BLaER1 treated with 17β-estradiol and CSF1 and Interleukin-3, amounts not matched to agents 10 nM and 100 nM (cell line): Measurements from ENCODE around the gene FHOD1.

Experiments used
- H3K27ac ChIP-seq, 11 experiments: shearing (Covaris generic); formaldehyde crosslinking; 2 replicates each; pipeline ENCODE4 v1.8.1; 2022
- H3K27me3 ChIP-seq, 11 experiments: shearing (Covaris generic); formaldehyde crosslinking; 2 replicates each; pipeline ENCODE4 v1.8.1; 2022
- H3K36me3 ChIP-seq, 11 experiments: shearing (Covaris generic); formaldehyde crosslinking; 2 replicates each; pipeline ENCODE4 v1.8.1; 2022
- H3K4me1 ChIP-seq, 10 experiments: shearing (Covaris generic); formaldehyde crosslinking; 2 replicates each; pipeline ENCODE4 v1.8.1; 2022
- H3K4me2 ChIP-seq, 11 experiments: shearing (Covaris generic); formaldehyde crosslinking; 2 replicates each; pipeline ENCODE4 v1.8.1; 2022
- H3K4me3 ChIP-seq, 10 experiments: shearing (Covaris generic); formaldehyde crosslinking; 2 replicates each; pipeline ENCODE4 v1.8.1; 2022
- H3K9ac ChIP-seq, 11 experiments: shearing (Covaris generic); formaldehyde crosslinking; 2 replicates each; pipeline ENCODE4 v1.8.1; 2022
- H3K9me3 ChIP-seq, 11 experiments: shearing (Covaris generic); formaldehyde crosslinking; replicated peaks in 1 of 11; 2 replicates each; pipeline ENCODE4 v1.8.1; 2022
- H4K20me1 ChIP-seq, 11 experiments: shearing (Covaris generic); formaldehyde crosslinking; 2 replicates each; pipeline ENCODE4 v1.8.1; 2022
- Cebpa-rat ChIP-seq, 11 experiments: shearing (Covaris generic); IDR thresholded peaks; 2 replicates each; pipeline ENCODE4 v1.8.1; 2022

FHOD1 gene

DNA sequence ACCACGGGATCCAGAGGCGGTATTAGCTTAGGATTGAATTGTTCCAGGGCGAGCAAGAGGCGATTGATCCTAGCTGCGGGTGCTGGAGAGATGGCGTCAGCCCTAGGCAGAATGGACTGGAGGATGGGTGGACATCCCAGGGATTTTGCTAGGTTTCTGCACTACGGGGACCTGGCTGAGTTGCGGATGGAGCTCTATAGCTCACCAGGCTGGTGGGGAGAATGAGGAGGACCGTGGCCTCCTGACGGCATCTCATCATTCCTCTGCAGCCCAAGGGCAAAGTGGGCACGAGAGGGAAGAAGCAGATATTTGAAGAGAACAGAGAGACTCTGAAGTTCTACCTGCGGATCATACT is 19.7 kb downstream of the FHOD1 start:
- peaks cover 43 to 48% (median 47%) of the 10 kb centered on the region in 11 experiments for H3K36me3 ChIP-seq
- H3K9ac ChIP-seq: peak overlapping the region; percentile 80 to 96 (median 88)
- peak overlapping the region; percentile 81 to 100 (median 96) for H3K4me3 ChIP-seq
- H3K4me1 ChIP-seq: peaks cover 27 to 33% (median 30%) of the 10 kb centered on the region in 10 experiments
- no peaks in the 10 kb centered on the region for H3K9me3 ChIP-seq
- peaks cover 0 to 49% (median 38%) of the 10 kb centered on the region in 11 experiments; a peak in 15 of 22 replicates for H4K20me1 ChIP-seq
- no peak for TF ChIP-seq Cebpa-rat (IDR thresholded peaks at IDR 0.05)
- no peaks in the 10 kb centered on the region for H3K27me3 ChIP-seq
- H3K4me2 ChIP-seq: peak overlapping the region; percentile 94 to 98 (median 96)
- peak overlapping the region; percentile 50 to 91 (median 81) for H3K27ac ChIP-seq

- peaks cover 27 to 33% (median 30%) of the 10 kb centered on the region in 10 experiments for H3K4me1 ChIP-seq
- H3K9ac ChIP-seq: peak within 1 kb of the TSS; percentile 80 to 96 (median 88)
- peaks cover 0 to 48% (median 38%) of the 10 kb centered on the region in 11 experiments; a peak in 15 of 22 replicates for H4K20me1 ChIP-seq
- peak within 1 kb of the TSS; percentile 94 to 99 (median 97) for H3K4me2 ChIP-seq
- peak within 1 kb of the TSS; percentile 61 to 91 (median 81) for H3K27ac ChIP-seq
- H3K36me3 ChIP-seq: peaks cover 40 to 42% (median 42%) of the 10 kb centered on the region in 11 experiments
- no peaks in the 10 kb centered on the region for H3K27me3 ChIP-seq
- H3K4me3 ChIP-seq: peak within 1 kb of the TSS; percentile 81 to 100 (median 96)
- no peaks in the 10 kb centered on the region for H3K9me3 ChIP-seq
- no peak for TF ChIP-seq Cebpa-rat (IDR thresholded peaks at IDR 0.05)
Measured at GRCh38 chr16:67226804-67227566, 20.3 kb downstream of the FHOD1 start, which contains the start of gene TMEM208. Gene TMEM208, plus strand, starts transcription at chr16:67227130. Its CDS starts 89 bp downstream, at chr16:67227219.

- peak overlapping the region; percentile 78 to 96 (median 88) for H3K9ac ChIP-seq
- H3K4me3 ChIP-seq: peak overlapping the region; percentile 81 to 100 (median 96)
- peaks cover 0 to 42% (median 32%) of the 10 kb centered on the region in 11 experiments; a peak in 15 of 22 replicates for H4K20me1 ChIP-seq
- no peak for TF ChIP-seq Cebpa-rat (IDR thresholded peaks at IDR 0.05)
- H3K9me3 ChIP-seq: no peaks in the 10 kb centered on the region
- H3K36me3 ChIP-seq: peaks cover 33 to 36% (median 35%) of the 10 kb centered on the region in 11 experiments
- peak overlapping the region; percentile 78 to 99 (median 96) for H3K4me2 ChIP-seq
- H3K27me3 ChIP-seq: no peaks in the 10 kb centered on the region
- H3K4me1 ChIP-seq: peaks cover 27 to 37% (median 31%) of the 10 kb centered on the region in 10 experiments
- H3K27ac ChIP-seq: peak overlapping the region; percentile 61 to 88 (median 81)
Measured at GRCh38 chr16:67226295-67226803, 20.9 kb downstream of the FHOD1 start.

- peaks cover 31 to 53% (median 51%) of the 10 kb centered on the region in 10 experiments for H3K4me1 ChIP-seq
- no peak for TF ChIP-seq Cebpa-rat (IDR thresholded peaks at IDR 0.05)
- H3K4me3 ChIP-seq: no peak overlapping the region
- no peak overlapping the region for H3K9ac ChIP-seq
- H3K9me3 ChIP-seq: no peaks in the 10 kb centered on the region
- no peak overlapping the region for H3K4me2 ChIP-seq
- H3K27me3 ChIP-seq: no peaks in the 10 kb centered on the region
- H3K27ac ChIP-seq: no peak overlapping the region
- H4K20me1 ChIP-seq: peaks cover 0 to 19% (median 15%) of the 10 kb centered on the region in 11 experiments; a peak in 14 of 22 replicates
- peaks cover 10 to 13% (median 12%) of the 10 kb centered on the region in 11 experiments for H3K36me3 ChIP-seq
Measured at GRCh38 chr16:67223992-67224391, 23.3 kb downstream of the FHOD1 start.

DNA sequence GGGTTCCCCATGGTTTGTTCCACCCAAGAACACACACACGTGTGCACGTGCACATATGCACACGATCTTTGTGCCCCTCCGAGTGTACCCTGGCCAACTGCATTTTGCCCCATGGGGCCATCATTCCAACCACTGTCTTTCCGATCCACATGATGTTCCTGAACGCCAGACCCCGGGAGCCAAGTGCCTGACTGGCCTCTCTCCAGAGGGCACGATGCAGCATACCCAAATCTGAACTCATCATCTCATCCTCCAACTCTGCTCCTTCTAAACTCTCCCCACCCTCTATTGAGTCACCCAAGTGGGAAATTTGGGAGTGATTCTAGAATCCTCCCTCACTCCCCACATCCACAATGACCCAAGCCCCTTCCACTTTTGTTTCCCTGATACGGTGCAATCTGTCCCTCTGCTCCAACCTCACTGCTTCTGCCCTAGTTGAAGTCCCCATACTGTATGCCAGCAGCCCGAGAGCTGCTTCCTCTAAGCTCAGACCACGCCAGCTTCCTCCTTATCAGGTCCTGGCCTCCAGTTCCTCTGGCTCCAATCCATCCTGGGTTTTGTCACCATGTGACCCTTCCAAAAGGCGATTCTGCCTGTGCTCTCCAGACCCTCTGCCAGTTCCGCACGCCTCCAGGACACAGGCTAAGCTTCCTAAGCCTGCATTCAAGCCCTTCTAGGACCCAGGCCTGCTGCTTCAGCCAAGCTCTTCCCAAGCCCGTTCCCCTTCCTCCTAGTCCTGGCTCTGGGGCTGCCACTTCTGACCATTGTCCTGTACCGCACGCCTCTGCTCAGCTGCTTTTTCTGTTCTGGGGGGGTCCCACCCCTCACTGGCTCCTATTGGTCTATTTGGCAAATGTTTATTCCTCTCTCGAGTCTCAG is 30.4 kb downstream of the FHOD1 start:
- peak overlapping the region in 6 of 11 experiments; percentile 21 to 55 (median 49); a peak in 10 of 22 replicates for H3K9ac ChIP-seq
- H3K4me3 ChIP-seq: no peak overlapping the region
- no peaks in the 10 kb centered on the region for H3K27me3 ChIP-seq
- H3K9me3 ChIP-seq: no peaks in the 10 kb centered on the region
- peak overlapping the region; percentile 65 to 91 (median 79) for H3K4me2 ChIP-seq
- no peaks in the 10 kb centered on the region for H4K20me1 ChIP-seq
- no peaks in the 10 kb centered on the region for H3K36me3 ChIP-seq
- H3K27ac ChIP-seq: peak overlapping the region in 10 of 11 experiments; percentile 2 to 63 (median 51); a peak in 16 of 22 replicates
- peaks cover 38 to 64% (median 50%) of the 10 kb centered on the region in 10 experiments for H3K4me1 ChIP-seq
- no peak for TF ChIP-seq Cebpa-rat (IDR thresholded peaks at IDR 0.05)

DNA sequence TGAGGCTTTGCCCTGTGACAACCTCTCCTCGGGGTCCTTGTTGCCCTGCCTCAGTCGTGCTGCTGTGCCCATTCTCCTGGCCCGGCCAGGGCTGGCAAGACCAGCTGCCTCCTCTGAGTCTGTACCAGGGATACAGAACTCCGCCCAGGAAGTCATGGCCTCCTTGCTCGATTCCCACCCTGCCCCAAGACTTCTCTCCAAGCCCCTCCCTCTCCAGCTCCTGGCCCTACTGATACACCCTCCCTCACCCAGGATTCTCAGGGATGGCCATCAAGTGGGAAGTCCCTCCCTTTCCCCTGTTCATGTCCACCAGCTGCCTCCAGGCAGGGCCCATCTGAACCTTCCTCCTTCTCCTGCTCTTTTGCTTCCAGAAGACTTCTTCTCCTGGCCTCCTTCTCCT is 31.6 kb downstream of the FHOD1 start:
- Histone ChIP-seq H3K27ac (no peak overlapping the region), H3K36me3 (no peaks in the 10 kb centered on the region), H3K4me3 (no peak overlapping the region), H3K4me1 (peaks cover 37 to 59% (median 41%) of the 10 kb centered on the region in 10 experiments), H3K27me3 (no peaks in the 10 kb centered on the region), H3K9ac (no peak overlapping the region), H3K4me2 (peak overlapping the region in 3 of 11 experiments; percentile 77 to 86 (median 85); a peak in 6 of 22 replicates), H3K9me3 (no peaks in the 10 kb centered on the region), H4K20me1 (no peaks in the 10 kb centered on the region)
- no peak for TF ChIP-seq Cebpa-rat (IDR thresholded peaks at IDR 0.05)

- Histone ChIP-seq H3K27me3 (no peaks in the 10 kb centered on the region), H3K9ac (no peak overlapping the region; a peak in 1 of 22 replicates), H3K9me3 (no peaks in the 10 kb centered on the region), H4K20me1 (peaks cover 0 to 4% (median 0%) of the 10 kb centered on the region in 11 experiments; a peak in 3 of 22 replicates), H3K27ac (no peak overlapping the region), H3K4me1 (peaks cover 23 to 39% (median 29%) of the 10 kb centered on the region in 10 experiments), H3K4me2 (no peak overlapping the region; a peak in 1 of 22 replicates), H3K4me3 (no peak overlapping the region), H3K36me3 (no peaks in the 10 kb centered on the region)
- no peak for TF ChIP-seq Cebpa-rat (IDR thresholded peaks at IDR 0.05)
Measured at GRCh38 chr16:67213197-67214019, 33.9 kb downstream of the FHOD1 start.

- H3K27me3 ChIP-seq: no peaks in the 10 kb centered on the region
- peaks cover 0 to 10% (median 0%) of the 10 kb centered on the region in 11 experiments; a peak in 4 of 22 replicates for H4K20me1 ChIP-seq
- no peaks in the 10 kb centered on the region for H3K9me3 ChIP-seq
- no peak overlapping the region for H3K4me3 ChIP-seq
- H3K27ac ChIP-seq: no peak overlapping the region
- H3K9ac ChIP-seq: no peak overlapping the region; a peak in 1 of 22 replicates
- peaks cover 0 to 1% (median 0%) of the 10 kb centered on the region in 11 experiments; a peak in 1 of 22 replicates for H3K36me3 ChIP-seq
- TF ChIP-seq Cebpa-rat (IDR thresholded peaks at IDR 0.05): no peak
- H3K4me2 ChIP-seq: no peak overlapping the region; a peak in 1 of 22 replicates
- H3K4me1 ChIP-seq: peaks cover 17 to 39% (median 23%) of the 10 kb centered on the region in 10 experiments
Measured at GRCh38 chr16:67212766-67213165, 34.5 kb downstream of the FHOD1 start.
